HG02623 (cell line): ENCODE measurements around the gene KLHL13.
"Not testable (repeated sequence)": the region's sequence is repeated elsewhere in the genome, so short reads cannot be mapped to it uniquely, and the experiment has no call there.

Experiments used
- ATAC-seq: cut with Tn5 transposase; IDR thresholded peaks from one replicate; pipeline ENCODE4 v1.9.1; 2021; ENCODE audit warnings: moderate library complexity; ENCODE audit not compliant: unreplicated experiment

KLHL13 gene

GRCh38 chrX:118116713-118117550, at the start of gene KLHL13:
Gene KLHL13 (minus strand): TSS chrX:118116810. CDS start chrX:118028473, 88,337 bp downstream.
- no peak for ATAC-seq

GRCh38 chrX:118164138-118164537, 47.5 kb upstream of the KLHL13 start:
- ATAC-seq = no peak

- ATAC-seq = no peak
These were observed 40.5 kb upstream of the KLHL13 start for GRCh38 chrX:118156953-118157608.

- ATAC-seq = no peak
These were observed 39.8 kb upstream of the KLHL13 start for GRCh38 chrX:118156254-118156952.

- ATAC-seq = no peak
These were observed 36.7 kb upstream of the KLHL13 start for GRCh38 chrX:118153270-118153669.

- ATAC-seq = no peak
These were observed 36.1 kb upstream of the KLHL13 start for GRCh38 chrX:118152721-118153120.

- no peak for ATAC-seq
These were observed 32.1 kb upstream of the KLHL13 start for GRCh38 chrX:118148737-118149136.

GRCh38 chrX:118147771-118148170, 31.2 kb upstream of the KLHL13 start:
- not testable (repeated sequence) for ATAC-seq

GRCh38 chrX:118143578-118143977, 27.0 kb upstream of the KLHL13 start:
- ATAC-seq = no peak

GRCh38 chrX:118131336-118131735, 14.7 kb upstream of the KLHL13 start:
- no peak for ATAC-seq

- no peak for ATAC-seq
These were observed 13.1 kb upstream of the KLHL13 start for GRCh38 chrX:118129681-118130080.

GRCh38 chrX:118128724-118129123, 12.1 kb upstream of the KLHL13 start:
- no peak for ATAC-seq

- ATAC-seq = no peak
These were observed 9.7 kb upstream of the KLHL13 start for GRCh38 chrX:118126286-118126685.

- not testable (repeated sequence) for ATAC-seq
These were observed 7.6 kb upstream of the KLHL13 start for GRCh38 chrX:118124243-118124642.

GRCh38 chrX:118117741-118118140, 1.1 kb upstream of the KLHL13 start:
- no peak for ATAC-seq

GRCh38 chrX:118115953-118116712, 477 bp downstream of the KLHL13 start:
- no peak for ATAC-seq

GRCh38 chrX:118114971-118115370, 1.6 kb downstream of the KLHL13 start:
- no peak for ATAC-seq

GRCh38 chrX:118109065-118109464, 7.5 kb downstream of the KLHL13 start:
- ATAC-seq = no peak

- no peak for ATAC-seq
These were observed 8.3 kb downstream of the KLHL13 start for GRCh38 chrX:118108304-118108703.

- no peak for ATAC-seq
These were observed 16.5 kb downstream of the KLHL13 start for GRCh38 chrX:118100091-118100490.

- no peak for ATAC-seq
These were observed 28.5 kb downstream of the KLHL13 start for GRCh38 chrX:118088084-118088483.
